ENCODE data around the gene ALG14. TPM values are rescaled to one million over a fixed set of nuclear protein-coding genes. Genes with fewer than 3 reads are reported as not detected.

Gene ALG14
- total RNA-seq, 2 experiments from 2014 or later: 4.3 to 4.4 TPM

DNA sequence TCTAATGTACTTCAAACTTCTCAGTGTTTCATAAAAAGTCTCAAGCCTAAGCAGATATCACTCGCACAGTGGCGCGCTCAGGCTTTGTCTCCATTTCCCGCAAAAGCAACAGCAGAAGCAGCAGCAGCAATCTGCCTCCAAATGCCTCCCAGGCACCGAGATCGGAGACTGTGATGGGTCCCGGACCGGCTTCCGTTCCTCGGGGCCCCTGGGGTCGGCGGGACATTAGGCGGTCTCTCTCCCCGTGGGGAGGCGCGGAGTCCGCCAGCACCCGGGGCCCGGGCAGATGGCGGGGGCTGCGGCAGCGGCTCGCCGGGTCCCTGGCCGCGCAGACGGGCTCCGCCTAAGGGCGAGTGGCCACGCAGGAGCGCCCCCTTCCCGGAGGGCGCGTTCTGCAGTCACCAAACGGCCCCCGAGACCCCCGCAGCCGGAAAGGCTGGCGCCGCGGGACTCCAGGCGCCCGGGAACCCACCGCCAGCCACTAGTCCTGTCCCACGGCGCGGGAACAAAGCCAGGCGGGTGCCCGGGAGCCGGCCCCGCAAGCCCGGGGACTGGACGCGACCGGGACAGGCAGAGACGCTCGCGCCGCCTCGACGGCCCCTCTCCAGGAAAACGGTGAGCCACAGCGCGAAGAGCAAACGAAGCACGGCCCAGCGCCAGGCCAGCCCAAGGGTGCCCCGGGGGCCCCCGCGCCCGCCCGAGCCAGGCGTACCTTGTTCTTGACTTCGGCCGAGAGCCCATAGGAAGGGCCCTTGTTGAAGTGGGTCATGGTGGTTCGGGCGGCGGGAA is 146.4 kb downstream of the ALG14 start:
- intact Hi-C loops (cut with micrococcal nuclease): loop anchor here (5.0 to 10.0 kb wide), 2 partner anchors 116 to 308 kb away; partner anchors contain the start of gene RWDD3
- no peaks in the 10 kb centered on the region for H3K9me3 Mint-ChIP-seq
- peaks cover 14% of the 10 kb centered on the region for H3K4me1 Mint-ChIP-seq (ENCODE audit: low read depth)
- DNase-seq: peak; percentile 30
- H3K4me3 Mint-ChIP-seq: peak overlapping the region; percentile 74
- ChIA-PET POLR2A (no interaction called here), CTCF (interaction anchor here (1.0 kb wide), 1 partner anchor 72 kb away, joined by 4 read pairs; no protein-coding TSS in a partner anchor)
- no peaks in the 10 kb centered on the region for H3K36me3 Mint-ChIP-seq
- H3K27me3 Mint-ChIP-seq: peaks cover 29% of the 10 kb centered on the region
- no peak overlapping the region for H3K27ac Mint-ChIP-seq

DNA sequence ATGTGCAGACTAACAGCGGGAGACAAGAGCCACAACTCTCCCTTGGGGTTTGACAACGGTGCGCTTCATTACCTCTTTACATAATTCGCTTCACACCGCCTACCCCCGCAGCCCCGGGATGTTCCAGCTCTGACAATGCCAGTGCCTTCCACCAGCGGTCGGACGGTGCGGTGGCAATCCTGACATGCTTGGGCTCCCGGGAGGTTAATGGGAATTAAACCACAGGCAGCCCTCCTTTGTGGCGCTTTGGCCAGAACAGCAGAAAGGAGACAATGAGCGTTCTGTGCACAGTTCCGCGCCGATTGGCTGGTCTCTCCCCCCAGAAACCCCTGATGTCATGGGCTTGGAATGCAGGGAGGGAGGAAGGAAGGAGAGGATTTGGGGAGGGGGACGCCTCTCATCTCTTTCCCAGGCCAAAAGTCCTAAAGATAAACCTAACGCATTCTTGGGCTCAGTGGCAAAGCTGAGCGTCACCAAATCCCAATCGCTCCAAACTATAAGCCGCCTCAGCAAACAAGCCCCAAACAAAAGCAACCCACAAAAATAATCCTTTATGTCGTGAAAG is 147.1 kb downstream of the ALG14 start:
- POLR2A ChIA-PET: no interaction called here
- Mint-ChIP-seq H3K27ac (no peak overlapping the region), H3K4me1 (ENCODE audit: low read depth) (peaks cover 14% of the 10 kb centered on the region), H3K4me3 (peak overlapping the region; percentile 74), H3K9me3 (no peaks in the 10 kb centered on the region), H3K27me3 (peaks cover 29% of the 10 kb centered on the region), H3K36me3 (no peaks in the 10 kb centered on the region)
- intact Hi-C loops (cut with micrococcal nuclease): loop anchor here (5.0 to 10.0 kb wide), 2 partner anchors 117 to 309 kb away; partner anchors contain the start of gene RWDD3
- no peak for DNase-seq
- CTCF ChIA-PET: interaction anchor here (1.0 kb wide), 1 partner anchor 71 kb away, joined by 4 read pairs; no protein-coding TSS in a partner anchor

DNA sequence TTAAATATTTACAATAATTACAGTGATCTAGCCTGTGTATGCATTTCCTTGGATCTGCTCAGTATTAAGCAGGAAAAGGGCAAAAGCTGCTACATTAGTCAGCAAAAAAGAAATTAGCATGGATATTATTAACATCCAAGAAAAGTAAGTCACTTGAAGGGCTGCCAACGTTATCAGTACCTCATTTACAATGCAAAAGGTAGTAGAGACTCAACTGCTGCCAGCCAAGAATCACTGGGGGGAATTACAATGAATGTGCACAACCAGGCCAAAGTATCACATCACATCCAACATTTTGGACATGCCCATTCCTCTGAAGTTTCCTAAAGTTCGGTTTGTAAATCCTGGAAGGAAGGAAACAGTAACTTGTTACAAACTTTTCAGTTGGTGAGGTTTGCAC is 147.7 kb downstream of the ALG14 start:
- Mint-ChIP-seq H3K9me3 (no peaks in the 10 kb centered on the region), H3K27ac (no peak overlapping the region), H3K4me3 (no peak overlapping the region), H3K36me3 (no peaks in the 10 kb centered on the region), H3K27me3 (peaks cover 29% of the 10 kb centered on the region), H3K4me1 (ENCODE audit: low read depth) (peaks cover 14% of the 10 kb centered on the region)
- POLR2A ChIA-PET: no interaction called here
- CTCF ChIA-PET: interaction anchor here (1.0 kb wide), 1 partner anchor 71 kb away, joined by 4 read pairs; no protein-coding TSS in a partner anchor
- intact Hi-C loops (cut with micrococcal nuclease): loop anchor here (5.0 to 10.0 kb wide), 2 partner anchors 117 to 310 kb away; partner anchors contain the start of gene RWDD3
- no peak for DNase-seq

Other genes with a start within 250 kb of the ALG14 start
- gene CNN3, start 145.8 kb downstream of the ALG14 start, total RNA-seq: 1 to 10 TPM; 3.9 to 4.6 TPM
- under 1 TPM; 0.15 to 0.21 TPM for gene TLCD4, start 44.4 kb upstream of the ALG14 start, total RNA-seq
- 10 to 100 TPM; 10.8 to 13.9 TPM for gene RWDD3, start 161.3 kb upstream of the ALG14 start, total RNA-seq